Measurements from ENCODE around the gene PROCA1.

PROCA1 gene

GRCh38 chr17:28748852-28749515, 37.3 kb upstream of the PROCA1 start:
- Histone ChIP-seq H3K4me2 (ENCODE audit: low read length) (peak overlapping the region; percentile 100), H3K79me2 (ENCODE audit: low read length) (peaks cover 78% of the 10 kb centered on the region), H3K27ac (ENCODE audit: low read length) (peak overlapping the region; percentile 94), H3K9ac (ENCODE audit: low read length) (peak overlapping the region; percentile 34; the same call in 1 of the 2 replicates), H4K20me1 (ENCODE audit: insufficient read depth, low read length) (peaks cover 73% of the 10 kb centered on the region), H3K4me3 (ENCODE audit: low read length) (peak overlapping the region; percentile 21; the same call in 1 of the 2 replicates), H3K4me1 (ENCODE audit: low read length) (peaks cover 64% of the 10 kb centered on the region), H2AFZ (ENCODE audit: low read depth, low read length) (no peak overlapping the region), H3K27me3 (ENCODE audit: low read depth, low read length) (no peaks in the 10 kb centered on the region), H3K36me3 (replicated peaks; ENCODE audit: low read depth, low read length) (peaks cover 77% of the 10 kb centered on the region), H3K9me3 (ENCODE audit: insufficient read depth, low read length) (no peaks in the 10 kb centered on the region)
- no peak for TF ChIP-seq EZH2phosphoT487 (IDR thresholded peaks at IDR 0.05; ENCODE audit: low read depth)
- no peak for TF ChIP-seq CTCF (IDR thresholded peaks at IDR 0.05; ENCODE audit: low read depth, low read length)

- Histone ChIP-seq H2AFZ (ENCODE audit: low read depth, low read length) (no peak overlapping the region), H3K4me2 (ENCODE audit: low read length) (peak overlapping the region; percentile 100), H3K79me2 (ENCODE audit: low read length) (peaks cover 86% of the 10 kb centered on the region), H3K4me3 (ENCODE audit: low read length) (0 out of 2 replicates have a peak overlapping the region, but pooled peaks have one; percentile 99), H3K9me3 (ENCODE audit: insufficient read depth, low read length) (no peaks in the 10 kb centered on the region), H3K4me1 (ENCODE audit: low read length) (peaks cover 67% of the 10 kb centered on the region), H3K27ac (ENCODE audit: low read length) (peak overlapping the region; percentile 94), H4K20me1 (ENCODE audit: insufficient read depth, low read length) (peaks cover 73% of the 10 kb centered on the region), H3K27me3 (ENCODE audit: low read depth, low read length) (no peaks in the 10 kb centered on the region), H3K36me3 (replicated peaks; ENCODE audit: low read depth, low read length) (peaks cover 77% of the 10 kb centered on the region), H3K9ac (ENCODE audit: low read length) (peak overlapping the region; percentile 100; the same call in 1 of the 2 replicates)
- TF ChIP-seq CTCF (IDR thresholded peaks at IDR 0.05; ENCODE audit: low read depth, low read length): no peak
- no peak for TF ChIP-seq EZH2phosphoT487 (IDR thresholded peaks at IDR 0.05; ENCODE audit: low read depth)
These were observed 36.4 kb upstream of the PROCA1 start for GRCh38 chr17:28747801-28748750.

- Histone ChIP-seq H3K27ac (ENCODE audit: low read length) (peak overlapping the region; percentile 94), H3K9ac (ENCODE audit: low read length) (peak overlapping the region; percentile 100; the same call in 1 of the 2 replicates), H3K4me1 (ENCODE audit: low read length) (peaks cover 69% of the 10 kb centered on the region), H3K36me3 (replicated peaks; ENCODE audit: low read depth, low read length) (peaks cover 72% of the 10 kb centered on the region), H3K4me2 (ENCODE audit: low read length) (peak overlapping the region; percentile 100), H3K9me3 (ENCODE audit: insufficient read depth, low read length) (no peaks in the 10 kb centered on the region), H4K20me1 (ENCODE audit: insufficient read depth, low read length) (peaks cover 71% of the 10 kb centered on the region), H2AFZ (ENCODE audit: low read depth, low read length) (no peak overlapping the region), H3K79me2 (ENCODE audit: low read length) (peaks cover 93% of the 10 kb centered on the region), H3K27me3 (ENCODE audit: low read depth, low read length) (no peaks in the 10 kb centered on the region), H3K4me3 (ENCODE audit: low read length) (peak overlapping the region; percentile 99)
- TF ChIP-seq EZH2phosphoT487 (IDR thresholded peaks at IDR 0.05; ENCODE audit: low read depth) (no peak), CTCF (IDR thresholded peaks at IDR 0.05; ENCODE audit: low read depth, low read length) (no peak)
These were observed 35.5 kb upstream of the PROCA1 start for GRCh38 chr17:28747051-28747691.

All from OCI-LY3 (cell line).